Cardiac septum (tissue), 1 donor: Measurements from ENCODE around the gene TTC34. TPM values are rescaled to one million over a fixed set of nuclear protein-coding genes. Genes with fewer than 3 reads are reported as not detected.
A peak's percentile ranks its signal among the peaks of the same experiment; 100 is the strongest.
"Not testable (repeated sequence)": the region's sequence is repeated elsewhere in the genome, so short reads cannot be mapped to it uniquely, and the experiment has no call there.

Experiments
- DNase-seq: peaks from one replicate; pipeline ENCODE4 v3.0.0-alpha.2; 2020; ENCODE audit warnings: low spot score
- intact Hi-C: fragments of 100-400 bp; cut with DNase I; formaldehyde crosslinking; loops from one replicate; pipeline ENCODE4 v1.14.0; 2022
- total RNA-seq: library from RNA; stranded (reverse); fragmentation: NEBNext Ultra II Directional; extraction: Animal tissue kit (Norgen Biotek cat#: 25700); gene quantifications from one replicate; pipeline ENCODE4 v1.2.1, GENCODE V29; 2021
- donor health status: DM: no; HTN: no; CAD: no.

TTC34 gene
- total RNA-seq, 1 donor from 2014 or later, result 0.35 TPM

DNA sequence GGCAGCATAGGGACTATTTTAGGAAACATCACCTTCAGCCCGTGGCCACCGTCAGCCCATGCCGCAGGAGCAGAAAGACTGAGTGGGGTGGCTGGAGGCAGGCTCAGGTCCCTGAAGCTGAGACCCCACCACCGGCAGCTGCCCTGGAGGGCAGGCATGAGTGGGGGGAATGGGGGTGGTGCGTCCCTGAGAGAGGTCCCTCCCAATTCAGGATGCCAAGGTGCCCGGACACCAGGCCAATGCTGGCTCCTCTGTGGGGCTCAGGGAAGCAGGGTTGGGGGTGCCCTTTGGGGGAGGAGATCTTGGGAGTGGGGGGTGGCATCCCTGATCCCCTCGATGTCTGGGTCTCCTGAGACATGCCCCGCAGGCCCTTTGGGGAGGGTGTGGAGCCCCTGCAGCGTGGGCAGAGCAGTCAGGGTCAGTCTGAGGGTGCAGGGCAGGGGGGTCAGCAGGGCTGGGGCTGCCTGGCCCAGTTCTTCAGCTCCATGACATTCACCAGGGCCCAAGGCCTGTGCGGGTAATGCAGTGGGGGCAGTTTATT is 998 bp upstream of the TTC34 start:
- no peak for DNase-seq
- intact Hi-C loops, result loop anchor here (10.0 kb wide), 1 partner anchor 368 kb away; no protein-coding TSS in a partner anchor

GRCh38 chr1:2801046-2801445 is 447 bp downstream of the TTC34 start:
- no peak for DNase-seq
- intact Hi-C loops, result loop anchor here (10.0 kb wide), 1 partner anchor 366 kb away; no protein-coding TSS in a partner anchor

DNA sequence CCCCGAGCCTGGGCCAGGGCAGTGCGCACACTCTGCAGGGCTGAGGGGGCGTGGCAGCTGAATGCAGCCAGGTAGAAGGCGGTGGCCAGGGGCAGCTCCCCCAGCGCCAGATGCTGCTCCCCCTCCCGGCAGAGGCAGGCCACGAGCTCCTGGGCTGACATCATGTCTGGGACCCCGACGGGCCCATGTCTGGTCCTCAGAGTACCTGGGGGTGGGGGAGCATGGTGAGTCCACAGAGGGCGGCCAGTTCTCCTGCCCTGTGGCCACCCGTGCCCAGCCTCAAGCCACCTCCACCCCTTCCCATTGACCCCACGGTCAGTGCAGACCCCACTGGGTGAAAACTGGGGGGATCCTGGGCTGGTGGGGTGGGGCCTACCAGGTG is 838 bp downstream of the TTC34 start:
- intact Hi-C loops, result loop anchor here (10.0 kb wide), 1 partner anchor 366 kb away; no protein-coding TSS in a partner anchor
- DNase-seq, result no peak

GRCh38 chr1:2799811-2800663 is 1.5 kb downstream of the TTC34 start:
- no peak for DNase-seq
- intact Hi-C loops, result loop anchor here (10.0 kb wide), 1 partner anchor 365 kb away; no protein-coding TSS in a partner anchor

- intact Hi-C loops, DNase-seq: not testable (repeated sequence)
These were observed 2.5 kb downstream of the TTC34 start for GRCh38 chr1:2798958-2799357.

GRCh38 chr1:2797741-2798016 is 3.8 kb downstream of the TTC34 start:
- no peak for DNase-seq
- intact Hi-C loops, result no loop called here

- no peak for DNase-seq
- intact Hi-C loops, result no loop called here
These were observed 4.4 kb downstream of the TTC34 start for GRCh38 chr1:2796890-2797740.

GRCh38 chr1:2795926-2796325 is 5.6 kb downstream of the TTC34 start:
- no peak for DNase-seq
- intact Hi-C loops, result no loop called here

DNA sequence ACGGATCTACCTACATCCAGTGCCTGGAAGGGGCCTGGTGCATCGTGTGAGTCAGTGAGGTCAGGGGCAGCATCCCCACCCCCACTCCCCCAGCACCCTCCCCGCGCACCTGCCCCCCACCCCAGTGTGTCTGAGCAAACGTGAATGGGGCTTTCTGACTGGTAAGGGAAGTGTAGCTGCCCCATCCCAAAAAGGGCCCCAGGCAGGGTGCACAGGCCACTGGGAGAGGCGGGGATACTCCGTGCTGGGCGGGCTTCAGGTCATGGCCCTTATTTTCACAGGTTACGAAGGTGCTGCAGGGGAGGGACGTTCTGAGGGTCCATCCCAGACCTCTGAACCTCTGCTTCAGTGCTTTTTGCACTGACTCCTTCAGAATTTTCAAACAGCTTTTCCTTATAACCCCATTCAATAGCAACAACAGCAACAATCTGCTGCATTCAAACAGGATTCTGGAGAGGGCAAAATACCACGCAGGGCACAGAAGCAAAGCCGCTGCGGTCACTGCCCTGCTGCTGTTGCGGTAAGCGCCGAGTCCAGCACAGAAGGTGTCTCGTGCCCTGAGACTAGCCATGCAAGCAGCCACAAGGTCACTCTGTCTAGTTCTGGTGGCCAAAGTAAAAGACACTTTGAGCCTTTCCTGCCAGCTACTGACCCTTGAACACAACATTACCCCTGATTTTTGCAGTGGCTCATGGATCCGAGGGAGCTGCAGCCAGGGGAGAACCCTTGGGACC is 10.3 kb downstream of the TTC34 start:
- DNase-seq, result peak; percentile 12
- intact Hi-C loops, result no loop called here

GRCh38 chr1:2789986-2790581 is 11.4 kb downstream of the TTC34 start:
- DNase-seq, result peak; percentile 44
- intact Hi-C loops, result no loop called here

DNA sequence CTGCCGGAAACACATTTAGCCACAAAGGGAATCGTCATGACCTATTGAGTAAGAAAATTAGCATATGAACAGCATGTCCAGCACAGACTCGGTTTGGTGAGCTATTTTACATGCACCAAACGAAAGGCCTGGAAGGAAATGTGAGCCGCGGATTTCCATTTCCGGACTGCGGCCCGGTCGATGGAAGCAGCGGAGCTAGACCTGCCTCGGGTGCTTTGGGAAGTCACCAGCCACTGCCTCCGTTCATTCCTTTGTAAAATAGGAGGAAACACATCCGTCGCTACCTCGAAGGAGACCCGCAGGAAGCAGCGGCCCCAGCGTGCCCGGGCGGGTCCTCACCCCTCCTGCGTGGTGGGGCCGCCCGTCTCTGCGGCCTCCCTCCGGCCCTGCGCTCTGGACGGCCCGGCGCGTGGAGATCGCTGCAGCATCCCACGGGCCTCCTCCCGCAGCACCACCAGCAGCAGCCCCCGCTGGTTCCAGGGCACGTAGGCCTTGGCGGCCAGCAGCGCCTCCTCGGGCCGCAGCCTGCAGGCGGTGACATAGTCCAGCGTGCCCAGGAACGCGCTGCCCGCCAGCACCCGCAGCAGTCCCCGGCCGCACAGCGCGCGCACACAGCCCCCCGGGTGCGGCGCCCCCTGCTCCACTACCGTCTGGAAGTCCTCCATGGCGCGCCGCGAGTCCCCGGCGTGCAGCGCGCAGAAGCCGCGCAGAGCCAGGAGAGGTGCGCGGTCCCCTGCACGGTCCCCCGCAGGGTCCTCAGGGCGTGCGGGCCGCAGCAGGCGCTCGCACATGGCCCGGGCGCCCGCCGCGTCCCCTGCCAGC is 12.1 kb downstream of the TTC34 start:
- intact Hi-C loops, result no loop called here
- DNase-seq, result peak; percentile 43

GRCh38 chr1:2788506-2789163 is 12.9 kb downstream of the TTC34 start:
- intact Hi-C loops, result no loop called here
- peak; percentile 43 for DNase-seq

- peak; percentile 26 for DNase-seq
- intact Hi-C loops, result loop anchor here (2.0 kb wide), 1 partner anchor 373 kb away; no protein-coding TSS in a partner anchor
These were observed 14.2 kb downstream of the TTC34 start for GRCh38 chr1:2787163-2787911.

- DNase-seq, result peak; percentile 76
- intact Hi-C loops, result loop anchor here (2.0 kb wide), 1 partner anchor 372 kb away; no protein-coding TSS in a partner anchor
These were observed 14.9 kb downstream of the TTC34 start for GRCh38 chr1:2786329-2787162.

DNA sequence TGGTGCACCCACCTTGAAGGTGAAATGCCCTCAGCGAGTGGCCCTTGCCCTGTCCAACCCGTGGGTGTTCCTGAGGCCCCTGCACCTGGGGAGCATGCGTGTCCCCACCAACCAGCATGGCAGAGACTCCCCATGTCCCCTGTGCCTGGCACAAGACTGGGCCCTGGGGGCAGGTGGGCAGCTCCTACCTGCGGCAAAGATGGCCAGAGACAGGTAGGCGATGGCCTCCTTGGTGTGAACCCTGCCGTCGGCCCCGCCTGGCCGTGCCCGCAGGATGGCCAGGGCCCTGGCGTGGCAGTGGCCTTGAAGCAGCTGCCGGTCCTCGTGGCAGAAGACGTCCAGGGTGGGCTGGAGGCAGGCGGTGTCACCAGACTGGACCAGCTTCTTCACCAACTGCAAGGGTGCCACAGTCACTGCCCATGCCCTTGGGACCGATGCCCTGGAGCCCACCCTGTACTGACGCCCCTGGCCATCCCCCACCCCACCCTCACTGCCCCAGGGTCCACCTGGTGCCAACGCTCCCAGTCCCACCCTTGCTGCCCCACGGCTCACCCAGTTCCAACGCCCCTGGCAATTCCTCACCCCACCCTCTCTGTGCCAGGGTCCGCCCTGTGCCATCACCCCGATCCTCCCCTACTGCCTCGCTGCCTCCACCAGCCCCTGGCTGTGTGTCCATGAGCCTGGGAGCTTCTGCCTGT is 15.7 kb downstream of the TTC34 start:
- intact Hi-C loops, result loop anchor here (2.0 kb wide), 1 partner anchor 371 kb away; no protein-coding TSS in a partner anchor
- peak; percentile 44 for DNase-seq
